Sigmoid colon (tissue), 4 donors: ENCODE measurements around the gene HHIPL2.
"Not testable (repeated sequence)": the region's sequence is repeated elsewhere in the genome, so short reads cannot be mapped to it uniquely, and the experiment has no call there.

ENCODE experiments used
- CTCF ChIP-seq, 4 experiments: fragments of 450-650 bp in 3 of 4; fragments of 200-600 bp in 1 of 4; IDR thresholded peaks; one replicate each; pipeline ENCODE4 v1.5.1; 2016 to 2019; ENCODE audit warnings: antibody characterized with exemption in 4 of 4, mild to moderate bottlenecking in 3 of 4, moderate library complexity in 2 of 4
- EP300 ChIP-seq, 4 donors: sonication (generic); formaldehyde crosslinking; IDR thresholded peaks; one replicate each; pipeline ENCODE4 v1.6.1; 2017; ENCODE audit warnings: antibody characterized with exemption in 4 of 4
- POLR2A ChIP-seq, 2 donors: fragments of 450-650 bp; IDR thresholded peaks; one replicate each; pipeline ENCODE4 v1.6.1; 2016; ENCODE audit warnings: antibody characterized with exemption in 2 of 2, mild to moderate bottlenecking in 2 of 2, moderate library complexity in 2 of 2
- POLR2AphosphoS5 ChIP-seq, 4 donors: sonication (generic); formaldehyde crosslinking; IDR thresholded peaks; one replicate each; pipeline ENCODE4 v1.6.1; 2017; ENCODE audit warnings: antibody characterized with exemption in 4 of 4

- TF ChIP-seq EP300, CTCF, POLR2AphosphoS5, POLR2A (IDR thresholded peaks at IDR 0.05): not testable (repeated sequence)
These were observed 63.9 kb downstream of the HHIPL2 start for GRCh38 chr1:222484005-222484404.
